ENCODE measurements around the gene CHAC1.

Gene CHAC1

DNA sequence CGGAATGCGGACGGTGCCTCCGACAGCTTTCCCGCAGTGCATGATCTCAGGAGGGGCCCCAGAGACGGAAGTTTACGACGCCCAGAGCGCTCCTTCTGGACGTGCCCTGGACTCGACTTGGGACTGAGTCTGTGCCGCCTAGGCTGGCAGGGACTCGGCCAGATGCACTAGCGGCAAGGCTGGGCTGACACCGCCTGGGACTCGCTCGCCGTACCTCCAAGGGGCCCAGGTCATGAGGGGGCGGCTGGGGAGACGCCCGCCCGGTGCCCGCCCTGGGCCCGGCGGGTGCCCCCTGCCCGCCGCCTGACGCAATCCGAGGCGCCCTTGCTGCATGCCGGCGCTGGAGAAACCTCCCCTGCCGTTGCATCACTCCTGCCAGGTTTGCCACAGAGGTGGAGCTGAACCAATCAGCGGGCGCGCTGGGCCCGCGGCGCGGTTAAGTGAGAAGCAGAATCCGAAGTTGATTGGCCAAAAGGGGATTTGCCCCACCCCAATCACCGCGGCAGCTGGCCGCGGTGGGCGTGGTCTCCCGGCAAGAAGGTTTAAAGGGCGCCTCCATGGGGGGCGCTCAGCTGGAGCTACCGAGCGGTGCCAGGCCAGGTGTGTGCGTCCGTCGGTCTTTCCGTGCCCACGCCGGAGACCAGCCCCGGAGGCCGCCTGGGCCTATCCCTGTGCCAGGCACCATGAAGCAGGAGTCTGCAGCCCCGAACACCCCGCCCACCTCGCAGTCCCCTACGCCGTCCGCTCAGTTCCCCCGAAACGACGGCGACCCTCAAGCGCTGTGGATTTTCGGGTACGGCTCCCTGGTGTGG, at the start of gene CHAC1:
CHAC1 (plus strand) TSS at position 571 of the 812 bp plus-strand sequence; CDS start at position 684, 113 bp downstream.
- in situ Hi-C loops (cut with MboI; ENCODE audit: low sequenced_read_pairs) = no loop called here

DNA sequence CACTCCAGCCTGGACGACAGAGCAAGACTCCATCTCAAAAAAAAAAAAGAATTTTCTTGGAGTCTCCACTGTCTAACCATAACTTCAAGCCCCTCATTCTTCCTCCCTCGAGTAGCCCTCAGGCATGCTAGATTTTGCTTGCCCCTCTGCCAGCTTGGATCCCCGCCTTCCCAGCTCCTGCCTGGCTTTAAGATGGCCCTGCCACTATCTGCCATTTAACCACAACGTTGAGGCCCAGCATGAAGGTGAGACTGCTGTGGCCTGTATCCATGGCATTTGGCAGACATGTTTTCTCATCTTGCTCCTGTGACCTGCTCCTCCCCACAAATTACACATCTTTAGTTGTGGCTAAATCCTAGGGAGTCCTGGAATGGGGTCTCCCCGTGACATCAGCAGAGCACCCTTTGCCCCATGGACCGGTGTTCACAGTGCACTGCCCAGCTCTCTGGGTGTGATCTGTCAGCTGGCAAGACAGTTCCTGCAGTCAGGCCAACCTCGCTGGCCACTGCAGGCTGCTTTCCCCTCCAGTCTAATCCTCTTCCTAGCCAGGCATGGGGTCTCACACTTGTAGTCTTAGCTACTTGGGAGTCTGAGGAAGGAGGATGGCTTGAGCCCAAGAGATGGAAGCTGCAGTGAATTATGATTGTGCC, 48.6 kb upstream of the CHAC1 start:
- in situ Hi-C loops (cut with MboI; ENCODE audit: low sequenced_read_pairs) = loop anchor here (10.0 to 25.0 kb wide), 2 partner anchors 280 to 1158 kb away; no protein-coding TSS in a partner anchor

DNA sequence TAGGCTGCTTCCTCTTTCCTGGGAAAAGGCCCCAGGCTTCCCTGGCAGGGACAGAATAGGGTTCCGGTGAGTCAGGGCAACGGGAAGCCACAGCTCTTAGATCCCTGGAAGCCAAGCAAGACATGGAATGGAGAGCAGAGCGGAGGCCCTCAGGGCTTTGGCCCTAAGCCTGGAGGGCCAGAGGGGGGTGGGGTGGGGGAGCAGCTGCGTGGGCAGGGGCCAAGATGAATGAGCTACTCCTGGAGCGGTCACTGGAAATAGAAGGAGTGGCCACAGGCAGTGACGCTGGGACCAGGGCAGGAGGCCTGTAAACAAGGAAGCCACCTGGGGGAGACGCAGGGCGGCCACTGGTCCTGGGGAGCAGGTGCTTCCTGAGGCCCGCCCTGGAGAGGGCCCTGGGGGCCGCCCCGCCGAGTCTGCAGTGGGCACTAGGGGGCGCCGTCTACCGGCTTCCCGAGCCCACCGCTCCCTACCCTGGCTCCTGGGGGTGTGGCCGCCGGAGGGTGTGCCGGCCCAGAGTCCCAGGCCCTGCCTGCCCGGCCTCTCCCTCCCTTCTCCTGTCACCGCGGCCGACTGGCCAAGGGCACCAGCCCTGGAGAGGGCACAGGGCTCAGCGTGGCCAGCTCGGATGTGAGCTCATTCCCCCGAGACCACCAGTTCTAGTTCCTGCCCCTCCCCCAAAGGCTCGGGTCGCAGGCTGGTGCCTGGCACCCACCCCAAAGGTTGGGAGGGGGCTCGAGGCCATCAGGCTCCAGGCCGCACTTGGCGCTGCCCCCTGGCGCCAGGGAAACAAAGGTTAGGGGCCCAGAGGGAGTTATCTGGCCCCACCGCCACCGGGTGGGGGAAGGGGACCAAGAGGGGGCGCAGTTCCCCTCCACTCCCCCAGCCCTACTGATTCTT, 46.9 kb upstream of the CHAC1 start:
- in situ Hi-C loops (cut with MboI; ENCODE audit: low sequenced_read_pairs) = loop anchor here (10.0 to 25.0 kb wide), 2 partner anchors 278 to 1156 kb away; no protein-coding TSS in a partner anchor

- in situ Hi-C loops (cut with MboI; ENCODE audit: low sequenced_read_pairs) = loop anchor here (10.0 to 25.0 kb wide), 2 partner anchors 278 to 1155 kb away; no protein-coding TSS in a partner anchor
These were observed 46.1 kb upstream of the CHAC1 start for GRCh38 chr15:40906991-40907802.

- in situ Hi-C loops (cut with MboI; ENCODE audit: low sequenced_read_pairs) = loop anchor here (10.0 to 25.0 kb wide), 2 partner anchors 277 to 1154 kb away; no protein-coding TSS in a partner anchor
These were observed 45.2 kb upstream of the CHAC1 start for GRCh38 chr15:40908095-40908494.

GRCh38 chr15:40909662-40910630, 43.3 kb upstream of the CHAC1 start:
- in situ Hi-C loops (cut with MboI; ENCODE audit: low sequenced_read_pairs) = loop anchor here (10.0 to 25.0 kb wide), 2 partner anchors 275 to 1152 kb away; no protein-coding TSS in a partner anchor

DNA sequence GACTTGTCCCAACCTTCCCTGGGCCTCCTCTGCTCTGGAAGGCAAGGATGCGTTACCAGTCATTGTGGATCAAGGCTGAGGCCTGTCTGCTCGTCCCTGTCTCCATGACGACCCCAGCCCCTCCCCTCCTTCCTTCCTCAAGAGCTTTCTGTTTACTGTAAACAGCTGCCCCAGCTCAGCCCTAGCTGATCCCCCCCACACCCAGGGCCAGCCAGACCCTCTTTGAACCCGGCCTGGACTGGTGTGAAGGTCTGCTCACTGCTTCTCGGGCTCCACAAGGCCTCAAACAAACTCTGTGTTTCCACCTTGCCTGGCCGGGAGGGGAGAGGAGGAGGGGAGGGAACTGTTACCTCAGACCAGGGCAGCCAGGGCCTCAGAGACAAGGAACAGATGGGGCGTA, 42.1 kb upstream of the CHAC1 start:
- in situ Hi-C loops (cut with MboI; ENCODE audit: low sequenced_read_pairs) = loop anchor here (25.0 kb wide), 1 partner anchor 1151 kb away; no protein-coding TSS in a partner anchor

GRCh38 chr15:40911693-40912092, 41.6 kb upstream of the CHAC1 start:
- in situ Hi-C loops (cut with MboI; ENCODE audit: low sequenced_read_pairs) = loop anchor here (25.0 kb wide), 1 partner anchor 1151 kb away; no protein-coding TSS in a partner anchor

- in situ Hi-C loops (cut with MboI; ENCODE audit: low sequenced_read_pairs) = loop anchor here (25.0 kb wide), 1 partner anchor 1150 kb away; no protein-coding TSS in a partner anchor
These were observed 40.8 kb upstream of the CHAC1 start for GRCh38 chr15:40912478-40912877.

DNA sequence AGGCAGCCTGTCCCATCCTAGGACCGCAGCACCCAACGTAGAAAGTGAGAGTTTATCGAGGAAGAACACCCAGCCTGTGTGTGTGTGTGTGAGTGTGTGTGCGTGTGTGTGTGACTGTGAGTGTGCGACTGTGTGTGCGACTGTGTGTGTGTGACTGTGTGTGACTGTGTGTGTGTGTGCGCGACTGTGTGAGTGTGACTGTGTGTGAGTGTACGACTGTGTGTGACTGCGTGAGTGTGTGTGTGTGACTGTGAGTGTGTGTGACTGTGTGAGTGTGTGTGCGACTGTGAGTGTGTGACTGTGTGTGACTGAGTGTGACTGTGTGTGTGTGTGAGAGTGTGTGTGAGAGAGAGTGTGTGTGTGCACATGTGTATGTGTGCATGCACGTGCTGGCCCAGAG, 39.3 kb upstream of the CHAC1 start:
- in situ Hi-C loops (cut with MboI; ENCODE audit: low sequenced_read_pairs) = loop anchor here (25.0 kb wide), 1 partner anchor 1148 kb away; no protein-coding TSS in a partner anchor

- in situ Hi-C loops (cut with MboI; ENCODE audit: low sequenced_read_pairs) = loop anchor here (25.0 kb wide), 1 partner anchor 1148 kb away; no protein-coding TSS in a partner anchor
These were observed 38.8 kb upstream of the CHAC1 start for GRCh38 chr15:40914486-40914885.

GRCh38 chr15:40915116-40915661, 38.1 kb upstream of the CHAC1 start:
- in situ Hi-C loops (cut with MboI; ENCODE audit: low sequenced_read_pairs) = loop anchor here (25.0 kb wide), 1 partner anchor 1147 kb away; no protein-coding TSS in a partner anchor

GRCh38 chr15:40915679-40916078, 37.6 kb upstream of the CHAC1 start:
- in situ Hi-C loops (cut with MboI; ENCODE audit: low sequenced_read_pairs) = loop anchor here (25.0 kb wide), 1 partner anchor 1147 kb away; no protein-coding TSS in a partner anchor

DNA sequence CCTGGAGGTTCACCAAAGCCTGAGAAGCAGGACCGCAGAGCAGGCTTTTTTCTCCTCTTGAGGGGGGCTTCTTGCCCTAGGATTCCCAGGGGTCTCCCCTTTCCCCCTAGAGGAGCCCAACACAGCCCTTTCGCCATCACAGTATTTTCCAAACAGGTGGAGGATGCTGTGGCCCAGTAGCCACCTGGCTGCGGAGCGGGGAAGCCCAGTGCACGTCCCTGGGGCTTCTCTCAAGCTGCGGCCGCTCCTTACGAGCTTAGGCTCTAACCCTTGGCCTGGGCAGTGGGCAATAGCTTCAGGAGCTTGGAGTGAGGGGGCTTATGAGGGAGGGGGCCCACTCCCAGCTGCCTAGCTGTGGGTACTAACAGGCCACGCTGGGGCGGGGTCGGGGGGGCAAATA, 35.7 kb upstream of the CHAC1 start:
- in situ Hi-C loops (cut with MboI; ENCODE audit: low sequenced_read_pairs) = loop anchor here (25.0 kb wide), 1 partner anchor 1145 kb away; no protein-coding TSS in a partner anchor

DNA sequence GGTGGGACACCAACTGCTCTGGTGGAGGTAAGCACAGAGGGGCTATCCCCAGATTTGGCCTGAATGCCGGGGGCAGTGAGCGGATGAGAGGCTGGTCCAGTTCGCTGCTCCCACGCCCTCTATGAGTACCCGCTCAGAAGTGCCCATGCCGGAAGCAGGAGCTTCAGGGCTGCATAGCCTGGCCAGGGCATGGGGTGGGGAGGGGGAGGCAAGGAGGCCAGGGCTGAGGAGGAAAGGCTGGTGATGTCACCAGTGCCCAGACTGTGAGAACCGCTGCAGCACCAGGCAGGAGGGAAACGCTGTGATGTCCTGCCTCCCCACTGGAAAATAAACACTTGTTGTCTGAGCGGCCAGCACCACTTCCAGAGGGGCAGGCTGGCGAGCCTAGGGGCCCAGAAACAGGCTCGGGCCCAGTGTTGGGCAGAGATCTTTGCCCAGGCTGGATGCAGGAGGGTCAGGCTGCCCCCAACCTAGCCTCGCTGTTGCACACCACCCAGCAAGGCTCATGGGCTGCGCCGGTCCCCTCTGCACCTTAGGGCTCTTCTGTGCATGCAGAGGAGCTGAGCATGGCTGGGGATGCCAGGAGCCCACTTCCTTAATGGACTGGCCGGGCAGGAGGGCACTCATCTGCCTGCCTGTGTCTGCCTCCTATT, 35.0 kb upstream of the CHAC1 start:
- in situ Hi-C loops (cut with MboI; ENCODE audit: low sequenced_read_pairs) = loop anchor here (25.0 kb wide), 1 partner anchor 1144 kb away; no protein-coding TSS in a partner anchor

DNA sequence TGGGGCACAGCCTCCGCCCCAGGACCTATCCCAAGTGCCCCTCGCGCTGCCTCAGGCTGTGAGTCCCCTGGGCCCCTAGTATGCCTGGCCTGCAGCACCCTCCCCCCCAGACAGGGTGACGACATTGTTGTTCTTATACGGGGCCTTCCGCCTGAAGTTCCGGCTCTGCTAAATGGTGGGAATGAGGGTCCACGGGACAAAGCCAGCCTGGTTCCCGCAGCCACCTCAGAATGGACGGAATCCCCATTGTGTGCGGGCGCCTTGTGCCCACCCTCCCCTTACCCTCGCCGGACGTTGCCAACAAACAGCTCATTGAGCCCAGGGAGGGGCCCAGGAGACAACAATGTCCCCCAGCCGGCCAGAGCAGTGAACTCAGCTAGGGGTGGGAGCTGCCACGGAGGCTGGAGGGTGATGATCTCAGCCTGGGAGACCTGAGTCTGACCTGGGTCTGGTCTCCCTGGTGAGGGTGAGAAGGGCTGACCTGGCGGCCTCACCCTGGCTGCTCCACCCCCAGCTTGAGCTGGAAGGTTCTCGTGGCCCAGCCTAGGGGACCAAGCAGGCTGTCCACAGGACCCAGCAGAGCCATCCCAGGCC, 34.4 kb upstream of the CHAC1 start:
- in situ Hi-C loops (cut with MboI; ENCODE audit: low sequenced_read_pairs) = loop anchor here (25.0 kb wide), 1 partner anchor 1143 kb away; no protein-coding TSS in a partner anchor
